Neural crest cell (in vitro differentiated cells): Measurements from ENCODE around the gene PIK3R1. TPM values are rescaled to one million over a fixed set of nuclear protein-coding genes. Genes with fewer than 3 reads are reported as not detected.

Experiments
- DNase-seq: peaks from one replicate; pipeline ENCODE4 v3.0.0; 2021; ENCODE audit warnings: low read depth, mixed read lengths, low spot score
- H3K27ac Mint-ChIP-seq: one replicate; pipeline ENCODE4 v1.8.0; 2021; ENCODE audit warnings: mild to moderate bottlenecking, mixed read lengths; ENCODE audit not compliant: unreplicated experiment
- H3K27me3 Mint-ChIP-seq: 2 replicates; pipeline ENCODE4 v1.8.0; 2021; ENCODE audit warnings: low read depth, mild to moderate bottlenecking, mixed read lengths
- H3K36me3 Mint-ChIP-seq: 2 replicates; pipeline ENCODE4 v1.8.0; 2021; ENCODE audit warnings: low read depth, mild to moderate bottlenecking, mixed read lengths
- H3K4me1 Mint-ChIP-seq: 2 replicates; pipeline ENCODE4 v1.8.0; 2021; ENCODE audit warnings: mixed read lengths
- H3K4me3 Mint-ChIP-seq: one replicate; pipeline ENCODE4 v1.8.0; 2021; ENCODE audit warnings: mild to moderate bottlenecking, mixed read lengths
- H3K9me3 Mint-ChIP-seq: 2 replicates; pipeline ENCODE4 v1.8.0; 2021; ENCODE audit warnings: mixed read lengths
- total RNA-seq: library from RNA; stranded (reverse); gene quantifications from 2 replicates; pipeline ENCODE4 v1.2.1, GENCODE V29; 2021
- TF ChIP-seq, protein P1 (sequence below): fragments of 200-600 bp; sonication (generic); conservative IDR thresholded peaks from 2 replicates; pipeline ENCODE4 v1.5.0; 2021; ENCODE audit warnings: antibody characterized with exemption, mild to moderate bottlenecking

The PIK3R1 gene
- total RNA-seq, 1 donor from 2014 or later, result 59.9 TPM

DNA sequence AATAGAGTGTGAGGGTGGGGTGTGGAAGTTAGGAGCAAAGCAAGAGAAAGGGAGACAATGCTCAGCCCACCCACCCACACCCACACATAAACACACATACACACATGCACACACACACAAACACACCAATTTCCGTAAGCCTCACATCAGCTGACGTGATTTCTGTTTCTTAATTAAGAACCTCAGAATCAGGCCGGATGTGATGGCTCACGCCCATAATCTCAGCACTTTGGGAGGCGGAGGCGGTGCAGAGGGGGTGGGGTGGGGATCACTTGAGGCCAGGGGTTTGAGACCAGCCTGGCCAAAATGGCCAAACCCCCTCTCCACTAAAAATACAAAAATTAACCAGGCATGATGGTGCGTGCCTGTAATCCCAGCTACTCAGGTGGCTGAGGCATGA is 26.4 kb upstream of the PIK3R1 start:
- Mint-ChIP-seq H3K4me1 (peaks cover 53% of the 10 kb centered on the region), H3K27ac (no peak overlapping the region), H3K27me3 (no peaks in the 10 kb centered on the region), H3K9me3 (peaks cover 2% of the 10 kb centered on the region), H3K36me3 (peaks cover 2% of the 10 kb centered on the region), H3K4me3 (no peak overlapping the region)
- TF ChIP-seq, protein P1, sequence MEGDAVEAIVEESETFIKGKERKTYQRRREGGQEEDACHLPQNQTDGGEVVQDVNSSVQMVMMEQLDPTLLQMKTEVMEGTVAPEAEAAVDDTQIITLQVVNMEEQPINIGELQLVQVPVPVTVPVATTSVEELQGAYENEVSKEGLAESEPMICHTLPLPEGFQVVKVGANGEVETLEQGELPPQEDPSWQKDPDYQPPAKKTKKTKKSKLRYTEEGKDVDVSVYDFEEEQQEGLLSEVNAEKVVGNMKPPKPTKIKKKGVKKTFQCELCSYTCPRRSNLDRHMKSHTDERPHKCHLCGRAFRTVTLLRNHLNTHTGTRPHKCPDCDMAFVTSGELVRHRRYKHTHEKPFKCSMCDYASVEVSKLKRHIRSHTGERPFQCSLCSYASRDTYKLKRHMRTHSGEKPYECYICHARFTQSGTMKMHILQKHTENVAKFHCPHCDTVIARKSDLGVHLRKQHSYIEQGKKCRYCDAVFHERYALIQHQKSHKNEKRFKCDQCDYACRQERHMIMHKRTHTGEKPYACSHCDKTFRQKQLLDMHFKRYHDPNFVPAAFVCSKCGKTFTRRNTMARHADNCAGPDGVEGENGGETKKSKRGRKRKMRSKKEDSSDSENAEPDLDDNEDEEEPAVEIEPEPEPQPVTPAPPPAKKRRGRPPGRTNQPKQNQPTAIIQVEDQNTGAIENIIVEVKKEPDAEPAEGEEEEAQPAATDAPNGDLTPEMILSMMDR, result no peak
- DNase-seq, result no peak

DNA sequence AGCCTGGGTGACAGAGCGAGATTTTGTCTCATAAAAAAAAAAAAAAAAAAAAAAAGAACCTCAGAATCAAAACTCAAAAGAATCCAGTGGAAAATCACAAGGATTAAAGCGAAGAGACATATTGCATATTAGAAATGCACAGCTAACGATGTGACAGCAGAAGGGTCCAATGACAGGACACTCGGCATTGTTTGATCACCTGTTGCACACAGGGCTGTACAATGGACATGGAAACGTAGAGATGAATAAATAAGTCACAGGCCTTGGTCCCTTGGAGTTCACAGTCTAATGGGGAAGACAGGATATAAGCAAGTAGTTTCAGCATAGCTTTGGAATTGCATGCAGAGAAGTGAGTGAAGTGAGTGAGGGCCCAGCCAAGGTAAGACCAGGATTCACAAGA is 25.9 kb upstream of the PIK3R1 start:
- Mint-ChIP-seq H3K4me3 (no peak overlapping the region), H3K27ac (no peak overlapping the region), H3K9me3 (peaks cover 2% of the 10 kb centered on the region), H3K36me3 (peaks cover 2% of the 10 kb centered on the region), H3K4me1 (peaks cover 58% of the 10 kb centered on the region), H3K27me3 (no peaks in the 10 kb centered on the region)
- TF ChIP-seq, protein P1, result no peak
- no peak for DNase-seq

DNA sequence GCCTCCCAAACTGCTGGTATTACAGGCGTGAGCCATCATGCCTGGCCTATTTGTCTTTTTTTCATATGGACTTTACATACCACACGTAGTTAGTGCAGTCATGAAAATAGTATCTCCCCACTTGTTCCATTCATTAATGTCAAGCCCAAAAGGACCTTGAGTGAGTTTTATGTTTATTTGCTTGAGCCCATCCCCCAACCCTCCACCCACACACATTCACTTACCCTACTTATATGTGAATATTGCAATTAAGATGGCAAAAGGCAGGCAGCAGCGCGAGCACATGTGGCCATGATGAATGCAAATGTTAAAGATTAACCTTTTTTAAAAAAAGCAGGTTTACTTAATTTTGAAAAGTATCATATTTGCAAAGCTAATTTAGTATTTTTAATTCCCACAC is 24.9 kb upstream of the PIK3R1 start:
- Mint-ChIP-seq H3K27ac (no peak overlapping the region), H3K27me3 (no peaks in the 10 kb centered on the region), H3K4me3 (no peak overlapping the region), H3K4me1 (peaks cover 63% of the 10 kb centered on the region), H3K36me3 (peaks cover 2% of the 10 kb centered on the region), H3K9me3 (peaks cover 6% of the 10 kb centered on the region)
- TF ChIP-seq, protein P1, result no peak
- DNase-seq, result no peak

DNA sequence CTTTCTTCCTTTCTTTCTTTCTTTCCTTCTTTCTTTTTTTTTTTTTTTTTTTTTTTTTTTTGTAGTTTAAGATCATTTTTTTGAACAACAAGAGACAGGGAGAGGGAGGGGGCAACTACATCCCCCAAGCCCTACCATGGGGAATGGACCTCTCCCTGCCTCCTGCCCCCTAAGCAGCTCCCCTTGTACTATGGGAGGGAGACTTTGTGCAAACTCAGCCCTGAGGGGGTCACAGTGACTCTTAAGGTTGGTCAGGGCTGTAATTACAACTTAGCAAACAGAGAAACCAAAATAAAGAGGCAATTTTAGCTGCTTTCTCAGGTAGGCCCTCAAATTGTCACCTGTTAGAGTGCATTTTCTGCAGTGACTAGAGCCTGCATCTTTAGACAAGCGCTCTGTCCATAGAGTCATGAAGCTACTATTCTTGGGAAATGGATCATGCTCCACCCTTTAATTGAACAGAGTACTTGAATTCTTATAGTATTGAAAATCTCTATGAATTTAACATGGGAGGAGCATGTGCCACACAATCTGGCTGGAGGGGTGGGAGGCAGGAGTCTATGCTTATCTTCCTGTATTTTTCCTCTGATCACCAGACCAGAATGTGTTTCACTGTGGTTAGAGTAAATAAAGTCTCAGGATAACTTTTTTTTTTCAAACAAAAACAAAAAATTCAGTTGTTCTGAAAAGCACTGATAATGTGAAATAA is 24.3 kb upstream of the PIK3R1 start:
- TF ChIP-seq, protein P1, result no peak
- Mint-ChIP-seq H3K4me3 (no peak overlapping the region), H3K9me3 (peaks cover 6% of the 10 kb centered on the region), H3K27ac (no peak overlapping the region), H3K27me3 (no peaks in the 10 kb centered on the region), H3K36me3 (peaks cover 2% of the 10 kb centered on the region), H3K4me1 (peaks cover 63% of the 10 kb centered on the region)
- no peak for DNase-seq

DNA sequence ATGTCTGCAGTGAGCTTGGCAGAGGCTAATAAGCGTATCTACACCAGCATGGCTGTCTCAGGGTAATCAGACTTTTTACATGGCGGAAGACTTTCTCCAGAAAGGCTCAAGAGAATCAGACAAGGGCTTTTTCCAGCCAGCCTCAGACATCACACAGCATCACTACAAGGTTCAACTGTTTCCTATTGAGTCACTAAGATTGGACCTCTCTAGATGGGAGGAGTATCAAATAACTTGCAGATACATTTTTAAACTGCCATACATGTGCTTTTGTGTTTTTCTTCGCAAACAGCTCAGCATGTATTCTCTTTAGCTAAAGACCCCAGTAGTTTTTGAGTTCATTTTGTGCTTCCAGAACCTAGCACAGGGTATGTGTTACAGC is 22.9 kb upstream of the PIK3R1 start:
- Mint-ChIP-seq H3K36me3 (no peaks in the 10 kb centered on the region), H3K4me1 (peaks cover 56% of the 10 kb centered on the region), H3K27me3 (no peaks in the 10 kb centered on the region), H3K4me3 (no peak overlapping the region), H3K9me3 (peaks cover 8% of the 10 kb centered on the region), H3K27ac (no peak overlapping the region)
- no peak for DNase-seq
- TF ChIP-seq, protein P1, result no peak
